Upper lobe of left lung (tissue), 6 donors: ENCODE results near the gene ECT2. TPM values are rescaled to one million over a fixed set of nuclear protein-coding genes. Genes with fewer than 3 reads are reported as not detected.
"Not testable (repeated sequence)": the region's sequence is repeated elsewhere in the genome, so short reads cannot be mapped to it uniquely, and the experiment has no call there.

Experiments
- ATAC-seq, 2 donors: fragments of 200-7000 bp; cut with Tn5 transposase; one replicate each; pipeline ENCODE4 v1.9.1; 2022; ENCODE audit warnings: mild to moderate bottlenecking in 2 of 2, moderate library complexity in 2 of 2; ENCODE audit not compliant: low FRiP score in 2 of 2
- DNase-seq, 2 donors: peaks; one replicate each; pipeline ENCODE4 v3.0.0-alpha.2; 2019 to 2020
- H3K27ac ChIP-seq, 4 donors: fragments of 200-600 bp; sonication (generic); one replicate each; pipeline ENCODE4 v1.5.1; 2016 to 2019
- H3K27me3 ChIP-seq, 4 donors: fragments of 200-600 bp; sonication (generic); one replicate each; pipeline ENCODE4 v1.5.1; 2017 to 2019
- H3K36me3 ChIP-seq, 4 donors: fragments of 200-600 bp; sonication (generic); one replicate each; pipeline ENCODE4 v1.5.1; 2016 to 2019
- H3K4me1 ChIP-seq, 4 donors: fragments of 200-600 bp; sonication (generic); one replicate each; pipeline ENCODE4 v1.5.1; 2018 to 2019
- H3K4me3 ChIP-seq, 4 donors: fragments of 200-600 bp; sonication (generic); one replicate each; pipeline ENCODE4 v1.5.1; 2017 to 2019; ENCODE audit warnings: mild to moderate bottlenecking in 2 of 4, moderate library complexity in 1 of 4
- H3K9me3 ChIP-seq, 4 donors: fragments of 200-600 bp; sonication (generic); one replicate each; pipeline ENCODE4 v1.5.1; 2018 to 2019
- CTCF ChIP-seq, 6 experiments: fragments of 450-650 bp in 4 of 6; fragments of 200-600 bp in 2 of 6; sonication (generic) in 2 of 6; IDR thresholded peaks; one replicate each; pipeline ENCODE4 v1.5.1; 2016 to 2019; ENCODE audit warnings: antibody characterized with exemption in 6 of 6
- EP300 ChIP-seq, 4 donors: sonication (generic); formaldehyde crosslinking; IDR thresholded peaks; one replicate each; pipeline ENCODE4 v1.5.1; 2017; ENCODE audit warnings: antibody characterized with exemption in 4 of 4, control low read depth in 2 of 4
- POLR2A ChIP-seq, 4 donors: fragments of 450-650 bp; IDR thresholded peaks; one replicate each; pipeline ENCODE4 v1.5.1; 2016 to 2017; ENCODE audit warnings: antibody characterized with exemption in 4 of 4, mild to moderate bottlenecking in 2 of 4
- POLR2AphosphoS5 ChIP-seq, 2 donors: sonication (generic); formaldehyde crosslinking; IDR thresholded peaks; one replicate each; pipeline ENCODE4 v1.5.1; 2017; ENCODE audit warnings: antibody characterized with exemption in 2 of 2
- WGBS, 2 donors: methylation state at CpG; one replicate each; pipeline ENCODE4 v1.1.5; 2017 to 2018; 5-methylcytosine and 5-hydroxymethylcytosine counted together
- total RNA-seq, 6 donors: library from RNA; depleted of rRNA in 4 of 6; stranded (reverse); fragments of >200 nt in 4 of 6; gene quantifications; one replicate each; pipeline versions ENCODE4 v1.1.0 to v1.2.1, GENCODE V29; 2016 to 2021
- donor health status: DM: no; HTN: no; CAD: no; lungs with moderate emphysema.
- donor health status: DM: no; HTN: yes; CAD: no; lungs with severe emphysema.

Gene ECT2
- 10 to 100 TPM in 5 of 6 donors, 1 to 10 TPM in 1; 7.1 to 18.7 (median 13.7) TPM for total RNA-seq

GRCh38 chr3:172750368-172751174 is at the start of gene ECT2:
Gene ECT2 (plus strand): TSS chr3:172750726. CDS start chr3:172754531, 3,805 bp downstream.
- H3K27me3 ChIP-seq: no peaks in the 10 kb centered on the region
- peaks cover 16 to 26% (median 18%) of the 10 kb centered on the region in 4 donors for H3K4me1 ChIP-seq
- ATAC-seq: peak; percentile 98 to 99
- TF ChIP-seq POLR2A (IDR thresholded peaks at IDR 0.05) (peak in 3 of 4 donors; percentile 21 to 31 (median 25)), CTCF (IDR thresholded peaks at IDR 0.05) (peak; percentile 62 to 86 (median 82)), POLR2AphosphoS5 (IDR thresholded peaks at IDR 0.05) (peak; percentile 28 to 67), EP300 (IDR thresholded peaks at IDR 0.05) (peak in 2 of 4 donors; percentile 53 to 63)
- peak within 1 kb of the TSS; percentile 75 to 98 (median 96) for H3K4me3 ChIP-seq
- H3K9me3 ChIP-seq: no peaks in the 10 kb centered on the region
- H3K27ac ChIP-seq: peak within 1 kb of the TSS; percentile 80 to 91 (median 84)
- no peaks in the 10 kb centered on the region for H3K36me3 ChIP-seq
- WGBS, 2 donors: 0 to 2% methylated on average over 21 to 49 of the region's 49 CpGs
- DNase-seq: peak; percentile 93 to 100

- no peak for ATAC-seq
- TF ChIP-seq POLR2AphosphoS5 (IDR thresholded peaks at IDR 0.05): no peak
- TF ChIP-seq EP300 (IDR thresholded peaks at IDR 0.05): no peak
- TF ChIP-seq POLR2A (IDR thresholded peaks at IDR 0.05): no peak
- no peak for TF ChIP-seq CTCF (IDR thresholded peaks at IDR 0.05)
- H3K4me3 ChIP-seq: no peak overlapping the region
- H3K36me3 ChIP-seq: no peaks in the 10 kb centered on the region
- no peak for DNase-seq
- no peaks in the 10 kb centered on the region for H3K27me3 ChIP-seq
- no peaks in the 10 kb centered on the region for H3K9me3 ChIP-seq
- no peak overlapping the region for H3K27ac ChIP-seq
- peaks cover 0 to 11% (median 0%) of the 10 kb centered on the region in 4 donors for H3K4me1 ChIP-seq
- WGBS, 2 donors: 98 to 100% methylated on average over 1 of the region's 1 CpG
Observed at GRCh38 chr3:172700936-172701455, 49.5 kb upstream of the ECT2 start.

- no peak overlapping the region for H3K27ac ChIP-seq
- TF ChIP-seq EP300 (IDR thresholded peaks at IDR 0.05): no peak
- TF ChIP-seq POLR2AphosphoS5 (IDR thresholded peaks at IDR 0.05): no peak
- no peak for TF ChIP-seq CTCF (IDR thresholded peaks at IDR 0.05)
- no peak for TF ChIP-seq POLR2A (IDR thresholded peaks at IDR 0.05)
- WGBS, 2 donors: 89 to 96% methylated on average over 3 of the region's 3 CpGs
- ATAC-seq (no peak), DNase-seq (no peak)
- H3K9me3 ChIP-seq: no peaks in the 10 kb centered on the region
- H3K36me3 ChIP-seq: no peaks in the 10 kb centered on the region
- H3K4me1 ChIP-seq: peaks cover 0 to 11% (median 0%) of the 10 kb centered on the region in 4 donors
- H3K27me3 ChIP-seq: no peaks in the 10 kb centered on the region
- no peak overlapping the region for H3K4me3 ChIP-seq
Observed at GRCh38 chr3:172701751-172702150, 48.8 kb upstream of the ECT2 start.

- 83 to 95% methylated on average over 3 of the region's 3 CpGs for WGBS, 2 donors
- no peaks in the 10 kb centered on the region for H3K9me3 ChIP-seq
- H3K27ac ChIP-seq: no peak overlapping the region
- ATAC-seq (no peak), DNase-seq (no peak)
- no peaks in the 10 kb centered on the region for H3K36me3 ChIP-seq
- H3K4me3 ChIP-seq: no peak overlapping the region
- H3K4me1 ChIP-seq: peaks cover 0 to 11% (median under 1%) of the 10 kb centered on the region in 4 donors
- H3K27me3 ChIP-seq: no peaks in the 10 kb centered on the region
- TF ChIP-seq EP300 (IDR thresholded peaks at IDR 0.05) (no peak), POLR2AphosphoS5 (IDR thresholded peaks at IDR 0.05) (no peak), CTCF (IDR thresholded peaks at IDR 0.05) (no peak), POLR2A (IDR thresholded peaks at IDR 0.05) (no peak)
Observed at GRCh38 chr3:172702256-172702655, 48.3 kb upstream of the ECT2 start.

GRCh38 chr3:172702731-172703130 is 47.8 kb upstream of the ECT2 start:
- not testable (repeated sequence) for H3K9me3 ChIP-seq, H3K36me3 ChIP-seq, DNase-seq, ATAC-seq, H3K27me3 ChIP-seq, H3K27ac ChIP-seq, H3K4me3 ChIP-seq
- H3K4me1 ChIP-seq: peaks cover 0 to 11% (median 1%) of the 10 kb centered on the region in 4 donors
- 86 to 89% methylated on average over 3 of the region's 3 CpGs for WGBS, 2 donors
